Loucy (cell line): ENCODE data around the gene ZBTB20.

Experiments
- CTCF ChIP-seq: fragments of 200-600 bp; sonication (generic); conservative IDR thresholded peaks from 2 replicates; pipeline ENCODE4 v1.5.1; 2014; ENCODE audit warnings: mild to moderate bottlenecking, antibody characterized with exemption, low read length
- EZH2phosphoT487 ChIP-seq: fragments of 200-600 bp; IDR thresholded peaks from 2 replicates; pipeline ENCODE4 v1.6.1; 2018; ENCODE audit warnings: antibody characterized with exemption, mild to moderate bottlenecking, moderate library complexity, borderline replicate concordance

- TF ChIP-seq CTCF (no peak), EZH2phosphoT487 (no peak)
Measured at GRCh38 chr3:115147329-115148141, 447 bp upstream of the ZBTB20 start.
